Ishikawa (cell line): ENCODE measurements around the gene ETNK1.

Source experiments
- CEBPB ChIP-seq: IDR thresholded peaks from 2 replicates; pipeline ENCODE4 v1.6.1; 2012
- EP300 ChIP-seq: IDR thresholded peaks from 2 replicates; pipeline ENCODE4 v1.6.1; 2012; ENCODE audit warnings: borderline replicate concordance
- FOXM1 ChIP-seq: IDR thresholded peaks from 2 replicates; pipeline ENCODE4 v1.6.1; 2012; ENCODE audit warnings: low read depth, borderline replicate concordance
- MAX ChIP-seq: IDR thresholded peaks from 2 replicates; pipeline ENCODE4 v1.6.1; 2012
- REST ChIP-seq: IDR thresholded peaks from 2 replicates; pipeline ENCODE4 v1.6.1; 2012; ENCODE audit warnings: low read depth, mild to moderate bottlenecking
- TAF1 ChIP-seq: IDR thresholded peaks from 2 replicates; pipeline ENCODE4 v1.6.1; 2012; ENCODE audit warnings: low read depth, mild to moderate bottlenecking
- TCF12 ChIP-seq: IDR thresholded peaks from 2 replicates; pipeline ENCODE4 v1.6.1; 2012; ENCODE audit warnings: low read depth
- TEAD4 ChIP-seq: IDR thresholded peaks from 2 replicates; pipeline ENCODE4 v1.6.1; 2012
- USF1 ChIP-seq: IDR thresholded peaks from 2 replicates; pipeline ENCODE4 v1.6.1; 2012
- YY1 ChIP-seq: IDR thresholded peaks from 2 replicates; pipeline ENCODE4 v1.6.1; 2012; ENCODE audit warnings: low read depth
- ZBTB7A ChIP-seq: IDR thresholded peaks from 2 replicates; pipeline ENCODE4 v1.6.1; 2012; ENCODE audit warnings: low read depth

GRCh38 chr12:22662356-22662755, 37.4 kb downstream of the ETNK1 start:
- TF ChIP-seq CEBPB = no peak
- TF ChIP-seq MAX = no peak
- TF ChIP-seq TEAD4 = no peak
- no peak for TF ChIP-seq FOXM1
- TF ChIP-seq YY1 = no peak
- no peak for TF ChIP-seq TCF12
- no peak for TF ChIP-seq EP300
- no peak for TF ChIP-seq TAF1
- TF ChIP-seq USF1 = no peak
- no peak for TF ChIP-seq REST
- no peak for TF ChIP-seq ZBTB7A
